ENCODE results near the gene ASCC1.

ASCC1 gene

GRCh38 chr10:72081210-72081609 lies 134.9 kb downstream of the ASCC1 start:
- no peak for FAIRE-seq

- no peak for FAIRE-seq
These were observed 135.8 kb downstream of the ASCC1 start for GRCh38 chr10:72080042-72080975.

GRCh38 chr10:72079356-72079755 lies 136.7 kb downstream of the ASCC1 start:
- FAIRE-seq, result no peak

GRCh38 chr10:72077275-72077990 lies 138.6 kb downstream of the ASCC1 start:
- no peak for FAIRE-seq

GRCh38 chr10:72076756-72077155 lies 139.3 kb downstream of the ASCC1 start:
- FAIRE-seq, result no peak

GRCh38 chr10:72075376-72076115 lies 140.5 kb downstream of the ASCC1 start:
- no peak for FAIRE-seq

- FAIRE-seq, result no peak
These were observed 141.3 kb downstream of the ASCC1 start for GRCh38 chr10:72074574-72075375.

- FAIRE-seq, result no peak
These were observed 142.1 kb downstream of the ASCC1 start for GRCh38 chr10:72073708-72074573.

- no peak for FAIRE-seq
These were observed 143.4 kb downstream of the ASCC1 start for GRCh38 chr10:72072639-72073038.

- no peak for FAIRE-seq
These were observed 144.0 kb downstream of the ASCC1 start for GRCh38 chr10:72072046-72072445.

GRCh38 chr10:72069751-72070526 lies 146.1 kb downstream of the ASCC1 start:
- FAIRE-seq, result no peak

GRCh38 chr10:72068901-72069446 lies 147.1 kb downstream of the ASCC1 start:
- no peak for FAIRE-seq

GRCh38 chr10:72068126-72068765 lies 147.8 kb downstream of the ASCC1 start:
- FAIRE-seq, result no peak

GRCh38 chr10:72067463-72068125 lies 148.5 kb downstream of the ASCC1 start:
- FAIRE-seq, result no peak

- FAIRE-seq, result no peak
These were observed 149.5 kb downstream of the ASCC1 start for GRCh38 chr10:72066318-72067284.

- no peak for FAIRE-seq
These were observed 150.5 kb downstream of the ASCC1 start for GRCh38 chr10:72065439-72066025.

- FAIRE-seq, result no peak
These were observed 152.2 kb downstream of the ASCC1 start for GRCh38 chr10:72063703-72064391.
